CD4-positive, CD25-positive, alpha-beta regulatory T cell (primary cell): ENCODE data around the gene NCAPG2. TPM values are rescaled to one million over a fixed set of nuclear protein-coding genes. Genes with fewer than 3 reads are reported as not detected.

Experiments
- ATAC-seq, 2 donors: fragments of 150-1000 bp; cut with Tn5 transposase; one replicate each; pipeline ENCODE4 v1.10.0; 2021; ENCODE audit warnings: low read depth in 2 of 2, moderate number of reproducible peaks in 2 of 2, moderate library complexity in 1 of 2
- DNase-seq, 3 donors: peaks; one replicate each; pipeline versions ENCODE4 v3.0.0 to v3.0.0-alpha.2; 2012 to 2022; ENCODE audit warnings: mixed read lengths in 1 of 3
- H3K27ac ChIP-seq: one replicate; pipeline ENCODE4 v1.7.0; 2013; ENCODE audit warnings: mild to moderate bottlenecking, low read length; ENCODE audit not compliant: insufficient read depth, poor library complexity, severe bottlenecking
- H3K27me3 ChIP-seq: one replicate; pipeline ENCODE4 v1.7.0; 2013; ENCODE audit warnings: low read length; ENCODE audit not compliant: control insufficient read depth, insufficient read depth
- H3K36me3 ChIP-seq: one replicate; pipeline ENCODE4 v1.7.0; 2013; ENCODE audit warnings: mild to moderate bottlenecking, low read length, moderate library complexity; ENCODE audit not compliant: control insufficient read depth, insufficient read depth
- H3K4me1 ChIP-seq: 2 replicates; pipeline ENCODE4 v1.7.0; 2013; ENCODE audit warnings: mild to moderate bottlenecking, low read length; ENCODE audit not compliant: insufficient read depth, control insufficient read depth, poor library complexity, severe bottlenecking
- H3K4me3 ChIP-seq: one replicate; pipeline ENCODE4 v1.7.0; 2013; ENCODE audit warnings: low read depth, mild to moderate bottlenecking, low read length, moderate library complexity
- H3K9me3 ChIP-seq, 2 experiments: 1 replicate in 1 of 2; 2 replicates in 1 of 2; pipeline ENCODE4 v1.7.0; 2013; ENCODE audit warnings: low read length in 2 of 2, mild to moderate bottlenecking in 1 of 2, moderate library complexity in 1 of 2; ENCODE audit not compliant: control insufficient read depth in 2 of 2
- H3K27ac Mint-ChIP-seq, 3 donors: one replicate each; pipeline ENCODE4 v1.8.0; 2020 to 2022; ENCODE audit warnings: mild to moderate bottlenecking in 3 of 3, mixed read lengths in 3 of 3, moderate library complexity in 2 of 3
- H3K27me3 Mint-ChIP-seq: one replicate; pipeline ENCODE4 v1.8.0; 2022; ENCODE audit warnings: mild to moderate bottlenecking, mixed read lengths
- H3K36me3 Mint-ChIP-seq: one replicate; pipeline ENCODE4 v1.8.0; 2020; ENCODE audit warnings: mixed read lengths
- H3K4me1 Mint-ChIP-seq, 4 donors: one replicate each; pipeline ENCODE4 v1.8.0; 2020 to 2022; ENCODE audit warnings: mixed read lengths in 4 of 4, mild to moderate bottlenecking in 1 of 4
- H3K4me3 Mint-ChIP-seq, 4 donors: one replicate each; pipeline ENCODE4 v1.8.0; 2020 to 2022; ENCODE audit warnings: mild to moderate bottlenecking in 4 of 4, mixed read lengths in 4 of 4, moderate library complexity in 3 of 4
- H3K9me3 Mint-ChIP-seq, 7 donors: one replicate each; pipeline ENCODE4 v1.8.0; 2020 to 2022; ENCODE audit warnings: mixed read lengths in 7 of 7, mild to moderate bottlenecking in 3 of 7, moderate library complexity in 2 of 7
- polyA plus RNA-seq, 4 donors: library from polyadenylated mRNA; unstranded; fragments of 300-500 nt; fragmentation: Illumina TruSeq; gene quantifications; one replicate each; pipeline ENCODE4 v1.2.3, GENCODE V29; 2021
- total RNA-seq: library from RNA; stranded (reverse); gene quantifications from one replicate; pipeline ENCODE4 v1.2.3, GENCODE V29; 2022

NCAPG2 gene
- total and polyA plus RNA-seq, 5 donors from 2014 or later = 2.7 to 10.6 (median 4.4) TPM

DNA sequence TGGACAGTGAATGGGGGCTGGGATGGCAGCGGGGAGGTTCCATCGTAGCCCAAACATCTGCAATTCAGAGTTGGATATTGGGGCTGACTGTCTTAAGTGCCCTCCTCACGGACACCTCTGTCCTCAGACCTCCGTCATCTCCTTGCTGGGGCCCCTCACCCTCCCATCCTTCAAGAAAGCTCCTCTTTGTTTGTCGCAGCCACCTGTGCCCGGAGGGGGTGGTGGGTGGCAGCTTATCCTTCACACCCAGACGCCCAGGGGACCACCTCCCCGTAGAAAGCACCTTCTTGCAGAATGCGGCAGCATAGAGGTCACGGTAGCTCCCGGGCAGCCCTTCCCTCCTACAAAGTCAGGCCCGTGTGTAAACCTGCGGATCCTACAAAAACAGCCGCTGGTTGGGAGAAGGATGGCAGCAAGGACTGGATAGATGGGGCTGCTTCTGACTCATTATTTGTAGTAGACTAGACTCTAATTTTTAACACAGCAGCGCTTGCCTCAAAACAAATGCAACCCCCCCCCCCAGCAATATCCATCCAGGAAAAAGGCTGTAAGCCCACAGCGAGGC lies 115.6 kb downstream of the NCAPG2 start:
- Histone ChIP-seq H3K9me3 (peaks cover 0 to 7% of the 10 kb centered on the region in 2 experiments), H3K36me3 (no peaks in the 10 kb centered on the region), H3K27ac (no peak overlapping the region), H3K4me1 (peaks cover 13% of the 10 kb centered on the region), H3K27me3 (peaks cover 16% of the 10 kb centered on the region), H3K4me3 (no peak overlapping the region)
- H3K9me3 Mint-ChIP-seq = peaks cover 0 to 15% (median 2%) of the 10 kb centered on the region in 7 donors
- peaks cover 3% of the 10 kb centered on the region for H3K36me3 Mint-ChIP-seq
- no peak overlapping the region for H3K27ac Mint-ChIP-seq
- H3K27me3 Mint-ChIP-seq = peaks cover 35% of the 10 kb centered on the region
- DNase-seq (no peak), ATAC-seq (no peak)
- H3K4me3 Mint-ChIP-seq = peak overlapping the region; percentile 41 to 77 (median 66)
- peaks cover 0 to 21% (median 4%) of the 10 kb centered on the region in 4 donors for H3K4me1 Mint-ChIP-seq

DNA sequence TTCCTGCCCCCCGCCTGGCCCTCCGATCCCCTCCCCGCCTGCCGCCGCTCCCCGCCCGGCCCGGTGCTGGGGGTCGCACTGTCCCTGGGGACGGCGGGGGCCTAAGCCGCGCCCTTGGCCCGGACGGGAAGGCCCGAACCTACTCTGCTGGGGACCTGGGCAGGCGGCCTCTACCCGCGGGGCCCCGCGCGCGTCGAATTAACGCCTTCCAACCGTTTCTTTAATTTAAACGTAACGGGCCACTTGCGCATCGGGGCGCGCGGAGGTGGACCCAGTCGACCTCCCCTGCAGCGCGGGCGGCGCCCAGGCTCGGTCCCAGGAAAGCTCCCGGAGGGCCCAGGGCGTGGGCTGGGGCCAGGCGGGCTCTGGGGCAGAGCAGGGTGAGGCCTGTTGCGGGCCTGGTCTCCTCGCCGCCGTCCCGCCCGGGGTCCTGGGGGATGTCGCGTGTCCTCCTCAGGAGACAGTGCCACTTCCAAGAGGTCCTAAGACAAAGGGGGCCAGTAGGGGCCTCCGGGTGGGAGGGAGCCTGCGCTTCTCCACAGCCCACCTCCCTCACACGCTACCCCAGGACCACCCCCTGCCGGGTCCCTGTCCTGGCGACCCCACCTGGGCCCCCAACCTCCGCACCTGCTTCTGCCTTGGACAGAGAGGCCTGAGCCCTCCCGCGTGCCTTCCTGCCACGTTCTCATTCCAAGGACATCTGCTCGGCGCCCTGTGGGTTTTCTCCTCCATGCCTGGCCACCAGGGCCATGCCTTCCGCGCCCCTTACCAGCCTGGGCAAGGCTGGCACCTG lies 116.3 kb downstream of the NCAPG2 start:
- Mint-ChIP-seq H3K9me3 (peaks cover 0 to 15% (median 5%) of the 10 kb centered on the region in 7 donors), H3K4me1 (peaks cover 0 to 21% (median 4%) of the 10 kb centered on the region in 4 donors), H3K27ac (no peak overlapping the region), H3K36me3 (peaks cover 3% of the 10 kb centered on the region), H3K27me3 (peaks cover 42% of the 10 kb centered on the region), H3K4me3 (peak overlapping the region; percentile 41 to 75 (median 61))
- H3K4me3 ChIP-seq = no peak overlapping the region
- peaks cover 13% of the 10 kb centered on the region for H3K4me1 ChIP-seq
- H3K9me3 ChIP-seq = peaks cover 0 to 7% of the 10 kb centered on the region in 2 experiments
- DNase-seq = no peak
- H3K27me3 ChIP-seq = peaks cover 16% of the 10 kb centered on the region
- ATAC-seq = no peak
- no peaks in the 10 kb centered on the region for H3K36me3 ChIP-seq
- H3K27ac ChIP-seq = no peak overlapping the region

DNA sequence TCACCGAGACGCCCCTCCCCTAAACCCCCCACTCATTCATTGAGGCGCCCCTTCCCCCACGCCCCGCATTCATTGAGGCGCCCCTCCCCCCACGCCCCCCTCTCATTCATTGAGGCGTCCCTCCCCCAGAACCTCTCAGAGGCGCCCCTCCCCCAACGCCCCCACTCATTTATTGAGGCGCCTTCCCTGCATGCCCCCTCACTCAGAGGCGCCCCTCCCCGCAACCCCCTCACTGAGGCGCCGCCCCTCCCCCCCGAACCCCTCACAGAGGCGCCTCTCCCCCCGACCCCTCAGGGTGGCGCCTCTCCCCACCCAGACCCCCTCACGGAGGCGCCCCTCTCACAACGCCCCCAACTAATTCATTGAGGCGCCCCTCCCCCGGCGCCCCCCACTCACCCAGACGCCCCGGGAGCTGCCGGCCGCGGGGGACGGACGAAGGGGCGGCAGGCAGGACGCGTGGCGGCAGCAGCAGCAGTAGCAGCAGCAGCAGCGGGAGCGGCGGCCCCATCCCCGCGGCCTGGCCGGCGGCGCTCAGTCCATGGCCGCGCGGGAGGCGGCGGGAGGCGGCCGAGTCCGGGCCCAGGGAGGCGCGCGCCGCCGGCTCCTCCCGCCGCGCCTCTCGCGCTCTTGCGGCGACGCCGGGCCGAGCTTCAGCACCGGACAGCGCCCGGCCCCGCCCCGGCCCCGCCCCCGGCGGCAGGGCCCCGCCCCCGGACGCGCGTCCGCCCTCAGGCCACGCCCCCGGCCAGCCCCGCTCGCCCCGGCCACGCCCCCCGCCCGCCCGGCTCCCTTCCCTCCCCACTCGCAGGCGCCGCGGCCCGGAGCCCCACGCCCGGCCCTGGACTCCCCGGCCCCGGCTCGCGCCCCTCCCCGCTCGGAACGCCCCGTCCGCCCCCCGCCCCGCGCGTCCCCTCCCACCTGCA lies 117.2 kb downstream of the NCAPG2 start, which contains the start of gene PTPRN2:
TSS of gene PTPRN2 (minus strand) at position 662 of the 923 bp plus-strand sequence.
- peaks cover 16% of the 10 kb centered on the region for H3K27me3 ChIP-seq
- peak within 1 kb of the TSS; percentile 41 to 75 (median 61) for H3K4me3 Mint-ChIP-seq
- peaks cover 13% of the 10 kb centered on the region for H3K4me1 ChIP-seq
- peaks cover 0 to 9% (median 1%) of the 10 kb centered on the region in 7 donors for H3K9me3 Mint-ChIP-seq
- ATAC-seq (peak; percentile 75), DNase-seq (peak; percentile 34 to 42 (median 38))
- peaks cover 3% of the 10 kb centered on the region for H3K36me3 Mint-ChIP-seq
- peaks cover 0 to 21% (median 4%) of the 10 kb centered on the region in 4 donors for H3K4me1 Mint-ChIP-seq
- H3K4me3 ChIP-seq = no peak within 1 kb of the TSS
- peaks cover 48% of the 10 kb centered on the region for H3K27me3 Mint-ChIP-seq
- H3K36me3 ChIP-seq = no peaks in the 10 kb centered on the region
- H3K27ac Mint-ChIP-seq = no peak within 1 kb of the TSS
- no peak within 1 kb of the TSS for H3K27ac ChIP-seq
- H3K9me3 ChIP-seq = no peaks in the 10 kb centered on the region

DNA sequence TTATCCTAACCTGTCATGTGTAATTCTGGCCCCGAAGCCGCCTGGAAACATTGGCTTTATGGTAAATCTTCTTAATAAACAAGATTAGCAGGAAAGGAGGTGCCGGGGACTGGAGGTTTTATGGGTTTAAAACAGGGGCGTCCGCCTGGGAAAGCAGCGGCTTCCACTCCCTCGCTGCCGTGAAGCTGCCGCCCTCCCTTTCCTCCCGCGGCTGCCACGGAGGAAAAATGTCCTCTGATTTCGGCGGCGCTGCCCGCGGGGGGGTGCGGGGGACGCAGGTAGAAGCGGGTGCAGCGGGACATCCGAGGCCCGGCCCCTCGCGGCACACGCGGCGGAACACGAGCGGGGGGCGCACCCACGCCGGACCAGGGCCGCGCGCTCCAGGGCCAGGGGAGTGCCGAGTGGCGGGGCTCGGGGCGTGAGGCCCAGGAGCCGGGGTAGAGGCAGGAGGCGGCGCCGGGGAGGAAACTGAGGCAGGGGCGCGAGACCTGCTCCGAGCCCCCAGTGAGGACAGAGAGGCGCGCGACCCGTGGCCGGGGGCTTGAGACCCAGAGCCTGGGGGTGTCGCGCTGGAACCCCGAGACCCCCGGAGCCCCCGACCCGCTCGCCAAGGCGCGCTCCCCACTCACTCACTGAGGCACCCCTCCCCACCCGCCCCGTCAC lies 118.0 kb downstream of the NCAPG2 start:
- Histone ChIP-seq H3K27ac (no peak overlapping the region), H3K36me3 (no peaks in the 10 kb centered on the region), H3K9me3 (no peaks in the 10 kb centered on the region), H3K4me3 (no peak overlapping the region), H3K4me1 (peaks cover 13% of the 10 kb centered on the region), H3K27me3 (peaks cover 16% of the 10 kb centered on the region)
- H3K36me3 Mint-ChIP-seq = peaks cover 3% of the 10 kb centered on the region
- H3K4me1 Mint-ChIP-seq = peaks cover 0 to 26% (median 4%) of the 10 kb centered on the region in 4 donors
- H3K27me3 Mint-ChIP-seq = peaks cover 48% of the 10 kb centered on the region
- peaks cover 0 to 9% (median 0%) of the 10 kb centered on the region in 7 donors for H3K9me3 Mint-ChIP-seq
- H3K4me3 Mint-ChIP-seq = peak overlapping the region in 2 of 4 donors; percentile 47 to 72
- H3K27ac Mint-ChIP-seq = no peak overlapping the region
- ATAC-seq (no peak), DNase-seq (no peak)

DNA sequence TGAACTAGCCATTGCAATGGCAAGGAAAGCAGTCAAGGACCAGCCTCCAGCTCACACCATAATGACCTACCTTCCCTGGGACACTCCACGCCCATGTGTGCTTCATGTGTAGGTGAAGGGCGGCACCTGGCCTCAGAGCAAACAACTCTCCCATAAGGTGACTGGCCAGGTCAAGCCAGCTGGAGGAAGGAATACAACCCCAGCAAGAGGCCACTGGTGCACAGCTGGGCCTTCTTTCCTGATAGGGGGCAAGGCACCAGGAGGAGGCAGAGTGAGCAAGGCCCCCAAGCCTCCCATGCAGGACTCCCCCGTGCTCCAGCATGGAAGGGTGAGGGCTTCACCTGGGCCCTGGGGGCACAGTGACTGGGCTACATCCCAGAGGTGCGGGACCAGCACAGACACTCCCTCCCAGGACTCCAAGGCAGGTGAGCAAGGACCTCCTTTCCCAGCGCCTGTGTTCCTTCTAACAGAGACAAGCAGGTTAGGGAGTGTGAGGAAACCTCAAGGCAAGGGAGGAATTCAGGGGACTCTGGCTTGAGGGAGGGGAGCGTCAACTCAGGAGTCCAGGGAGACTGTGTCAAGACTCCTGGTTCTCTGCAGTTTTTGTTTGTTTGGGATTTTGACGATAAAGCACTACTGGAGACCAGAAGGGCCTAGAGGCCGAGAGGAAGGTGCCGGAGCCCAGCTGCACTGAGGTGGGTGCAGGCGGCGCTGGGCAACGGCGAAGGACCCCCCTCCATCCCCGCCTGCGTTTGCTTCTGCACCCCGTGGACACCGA lies 118.7 kb downstream of the NCAPG2 start:
- Histone ChIP-seq H3K36me3 (no peaks in the 10 kb centered on the region), H3K4me3 (no peak overlapping the region), H3K27me3 (peaks cover 16% of the 10 kb centered on the region), H3K27ac (no peak overlapping the region), H3K4me1 (peaks cover 13% of the 10 kb centered on the region), H3K9me3 (no peaks in the 10 kb centered on the region)
- no peak overlapping the region for H3K27ac Mint-ChIP-seq
- H3K27me3 Mint-ChIP-seq = peaks cover 47% of the 10 kb centered on the region
- H3K36me3 Mint-ChIP-seq = peaks cover 4% of the 10 kb centered on the region
- no peak for DNase-seq
- H3K4me1 Mint-ChIP-seq = peaks cover 0 to 28% (median 4%) of the 10 kb centered on the region in 4 donors
- peak overlapping the region; percentile 47 to 91 (median 78) for H3K4me3 Mint-ChIP-seq
- peaks cover 0 to 10% (median 2%) of the 10 kb centered on the region in 7 donors for H3K9me3 Mint-ChIP-seq
- no peak for ATAC-seq

DNA sequence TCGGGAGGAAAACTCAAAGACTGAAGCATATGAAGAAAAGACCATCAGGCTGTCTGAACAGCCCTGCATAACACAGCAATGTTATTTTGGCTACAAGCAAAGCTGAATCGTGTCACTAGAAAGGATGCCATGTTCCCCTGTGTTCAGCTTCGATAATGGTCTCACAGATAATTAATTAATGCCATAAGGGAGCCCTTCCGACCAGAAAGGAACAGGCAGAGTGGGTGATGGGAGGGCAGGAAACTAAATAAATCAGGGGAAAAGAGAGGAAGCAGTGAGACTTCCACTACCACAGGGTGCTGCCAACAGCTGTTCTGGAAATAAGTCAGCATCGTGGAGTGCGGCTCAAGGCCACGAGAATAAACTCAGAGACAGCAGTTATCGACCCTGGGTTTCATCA lies 120.2 kb downstream of the NCAPG2 start:
- Mint-ChIP-seq H3K27ac (no peak overlapping the region), H3K9me3 (peaks cover 0 to 15% (median 5%) of the 10 kb centered on the region in 7 donors), H3K27me3 (peaks cover 54% of the 10 kb centered on the region), H3K36me3 (peaks cover 6% of the 10 kb centered on the region), H3K4me3 (no peak overlapping the region), H3K4me1 (peaks cover 0 to 26% (median 4%) of the 10 kb centered on the region in 4 donors)
- ATAC-seq (no peak), DNase-seq (no peak)
- Histone ChIP-seq H3K36me3 (no peaks in the 10 kb centered on the region), H3K27ac (no peak overlapping the region), H3K9me3 (peaks cover 7 to 10% of the 10 kb centered on the region in 2 experiments), H3K4me1 (peaks cover 13% of the 10 kb centered on the region), H3K27me3 (peaks cover 16% of the 10 kb centered on the region), H3K4me3 (no peak overlapping the region)
